Mesendoderm (in vitro differentiated cells): ENCODE results near the gene HSD17B8.
A peak's percentile ranks its signal among the peaks of the same experiment; 100 is the strongest.

ENCODE experiments used
- DNase-seq: peaks from one replicate; pipeline ENCODE4 v3.0.0; 2013
- H2AK5ac ChIP-seq: 2 replicates; pipeline ENCODE4 v1.6.1; 2013; ENCODE audit warnings: low read length, inconsistent platforms
- H2BK120ac ChIP-seq: 2 replicates; pipeline ENCODE4 v1.6.1; 2013; ENCODE audit warnings: low read depth, mild to moderate bottlenecking, low read length, moderate library complexity, mixed read lengths
- H2BK15ac ChIP-seq: replicated peaks from 2 replicates; pipeline ENCODE4 v1.6.1; 2013; ENCODE audit warnings: low read depth, mild to moderate bottlenecking, moderate library complexity
- H2BK5ac ChIP-seq: 2 replicates; pipeline ENCODE4 v1.6.1; 2013; ENCODE audit warnings: low read length, inconsistent platforms
- H3K18ac ChIP-seq: 2 replicates; pipeline ENCODE4 v1.6.1; 2013; ENCODE audit warnings: mild to moderate bottlenecking, low read length, mixed read lengths
- H3K23ac ChIP-seq: one replicate; pipeline ENCODE4 v1.6.1; 2013; ENCODE audit warnings: low read length
- H3K27ac ChIP-seq: 2 replicates; pipeline ENCODE4 v1.5.1; 2013; ENCODE audit warnings: low read depth, mild to moderate bottlenecking, inconsistent platforms, low read length, moderate library complexity
- H3K27me3 ChIP-seq: 2 replicates; pipeline ENCODE4 v1.6.1; 2013; ENCODE audit warnings: low read length, control low read depth, mild to moderate bottlenecking, inconsistent platforms; ENCODE audit not compliant: insufficient read depth, poor library complexity
- H3K36me3 ChIP-seq: 2 replicates; pipeline ENCODE4 v1.6.1; 2013; ENCODE audit warnings: low read length, inconsistent platforms; ENCODE audit not compliant: control insufficient read depth, insufficient read depth
- H3K4ac ChIP-seq: one replicate; pipeline ENCODE4 v1.6.1; 2013; ENCODE audit warnings: low read depth, mild to moderate bottlenecking, low read length, moderate library complexity
- H3K4me1 ChIP-seq: 2 replicates; pipeline ENCODE4 v1.6.1; 2013; ENCODE audit warnings: low read depth, low read length, inconsistent platforms; ENCODE audit not compliant: control insufficient read depth
- H3K4me2 ChIP-seq: 2 replicates; pipeline ENCODE4 v1.6.1; 2013; ENCODE audit warnings: low read length
- H3K4me3 ChIP-seq: 2 replicates; pipeline ENCODE4 v1.5.1; 2013; ENCODE audit warnings: mild to moderate bottlenecking, low read length
- H3K56ac ChIP-seq: one replicate; pipeline ENCODE4 v1.6.1; 2013; ENCODE audit warnings: low read length
- H3K79me1 ChIP-seq: 2 replicates; pipeline ENCODE4 v1.6.1; 2013; ENCODE audit warnings: low read length, inconsistent platforms
- H3K79me2 ChIP-seq: 2 replicates; pipeline ENCODE4 v1.6.1; 2013; ENCODE audit warnings: mild to moderate bottlenecking, low read length; ENCODE audit not compliant: control insufficient read depth, insufficient read depth
- H3K9ac ChIP-seq: 2 replicates; pipeline ENCODE4 v1.6.1; 2013; ENCODE audit warnings: low read length, inconsistent platforms
- H4K5ac ChIP-seq: one replicate; pipeline ENCODE4 v1.6.1; 2013; ENCODE audit warnings: low read length
- H4K8ac ChIP-seq: one replicate; pipeline ENCODE4 v1.6.1; 2013; ENCODE audit warnings: low read depth, mild to moderate bottlenecking, control low read depth, low read length, moderate library complexity
- WGBS: extraction: QIAGEN DNeasy Blood & Tissue Kit; methylation state at CpG from one replicate; pipeline ENCODE4 v1.1.7; 2013; ENCODE audit warnings: low lambda C conversion rate, missing lambda C conversion rate; ENCODE audit not compliant: insufficient coverage; ENCODE audit errors: extremely low coverage; 5-methylcytosine and 5-hydroxymethylcytosine counted together

Gene HSD17B8

DNA sequence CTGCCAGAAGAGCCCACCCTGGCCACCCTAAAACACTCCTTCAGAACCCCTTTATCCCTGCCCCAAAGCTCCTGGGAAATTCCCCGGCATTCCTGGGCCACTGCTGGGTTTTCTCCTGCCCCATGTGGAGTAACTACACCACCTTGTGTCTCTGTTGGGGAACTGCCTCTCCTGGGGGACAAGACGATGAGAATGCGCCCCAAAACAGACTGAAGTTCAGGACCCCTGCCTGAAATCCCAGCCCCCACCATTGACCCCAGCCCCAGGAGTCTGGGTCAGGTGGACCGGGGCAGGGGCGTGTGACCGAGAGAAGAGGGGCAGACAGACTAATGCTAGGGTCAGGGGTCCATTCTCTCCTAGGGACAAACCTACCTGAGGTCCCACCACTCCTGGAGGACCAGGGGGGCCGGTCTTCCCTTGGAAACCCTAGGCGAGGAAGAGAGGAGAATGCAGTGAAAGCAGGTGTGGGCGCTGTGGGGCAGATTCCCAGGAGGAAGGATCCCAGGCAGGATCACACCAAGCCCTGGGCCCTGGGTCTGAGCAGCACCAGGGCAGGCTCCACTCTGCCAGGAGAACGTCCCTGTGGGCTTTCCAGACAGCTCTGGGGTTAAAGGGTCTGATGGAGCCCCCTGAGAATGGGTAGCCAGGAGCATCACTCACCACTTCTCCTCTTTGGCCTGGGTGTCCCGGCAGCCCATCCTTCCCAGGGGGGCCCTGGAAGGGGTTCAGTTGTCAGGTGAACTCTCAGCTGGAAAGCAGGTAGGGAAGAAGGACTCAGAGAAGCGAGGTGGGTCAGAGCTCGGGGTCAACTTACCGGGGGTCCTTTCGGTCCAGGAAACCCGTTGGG is 31.5 kb upstream of the HSD17B8 start:
- no peak overlapping the region for H4K8ac ChIP-seq
- H2AK5ac ChIP-seq = no peak overlapping the region
- H3K23ac ChIP-seq = no peak overlapping the region
- H2BK5ac ChIP-seq = no peak overlapping the region
- no CpG with 5 or more reads among the region's 16 CpGs for WGBS
- no peak overlapping the region for H3K18ac ChIP-seq
- no peaks in the 10 kb centered on the region for H3K27me3 ChIP-seq
- no peak overlapping the region for H3K9ac ChIP-seq
- no peak overlapping the region for H2BK120ac ChIP-seq
- no peak overlapping the region for H3K4me3 ChIP-seq
- no peak overlapping the region for H3K27ac ChIP-seq
- H3K79me1 ChIP-seq = no peaks in the 10 kb centered on the region
- peak; percentile 21 for DNase-seq
- H3K79me2 ChIP-seq = no peaks in the 10 kb centered on the region
- H3K56ac ChIP-seq = no peak overlapping the region
- H4K5ac ChIP-seq = no peak overlapping the region
- no peaks in the 10 kb centered on the region for H3K36me3 ChIP-seq
- no peaks in the 10 kb centered on the region for H3K4me1 ChIP-seq
- no peak overlapping the region for H2BK15ac ChIP-seq
- no peak overlapping the region for H3K4me2 ChIP-seq
- no peak overlapping the region for H3K4ac ChIP-seq

DNA sequence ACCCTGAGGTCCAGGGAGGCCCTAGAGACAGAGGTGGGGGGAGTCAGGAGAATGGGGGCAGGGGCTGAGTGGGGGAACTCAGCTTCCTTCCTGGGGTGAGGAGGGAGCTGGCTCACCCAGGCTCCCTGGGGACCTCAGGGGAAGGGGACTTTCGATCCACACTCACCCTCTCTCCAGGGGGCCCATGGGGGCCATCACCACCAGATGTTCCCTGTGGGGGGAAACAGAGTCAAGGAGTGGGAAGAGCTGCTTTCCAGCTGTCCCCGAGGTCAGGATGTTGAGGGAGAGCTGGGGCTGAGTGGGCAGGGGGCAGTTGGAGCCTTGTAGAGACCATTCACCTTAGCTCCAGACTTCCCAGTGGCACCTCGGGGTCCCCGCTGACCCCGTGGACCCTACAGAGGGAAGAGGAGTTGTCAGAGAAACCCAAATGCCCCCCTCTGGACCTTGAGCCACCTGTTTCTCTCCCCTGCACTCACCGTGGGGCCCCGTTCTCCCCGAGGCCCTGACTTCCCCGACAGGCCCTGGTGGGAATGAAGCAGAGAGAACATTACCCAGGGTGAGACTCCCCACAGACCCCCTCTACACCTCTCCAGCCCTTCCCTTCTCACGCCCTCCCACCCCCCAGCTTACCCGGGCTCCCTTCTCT is 30.8 kb upstream of the HSD17B8 start:
- Histone ChIP-seq H4K8ac (no peak overlapping the region), H3K36me3 (no peaks in the 10 kb centered on the region), H3K9ac (no peak overlapping the region), H3K27me3 (no peaks in the 10 kb centered on the region), H3K4me3 (no peak overlapping the region), H3K4me1 (no peaks in the 10 kb centered on the region), H3K79me1 (no peaks in the 10 kb centered on the region), H3K4me2 (no peak overlapping the region), H3K79me2 (no peaks in the 10 kb centered on the region), H3K23ac (no peak overlapping the region), H2AK5ac (no peak overlapping the region), H2BK15ac (no peak overlapping the region), H2BK120ac (no peak overlapping the region), H3K18ac (no peak overlapping the region), H3K4ac (no peak overlapping the region), H4K5ac (no peak overlapping the region), H3K56ac (no peak overlapping the region), H3K27ac (no peak overlapping the region), H2BK5ac (no peak overlapping the region)
- no peak for DNase-seq
- no CpG with 5 or more reads among the region's 11 CpGs for WGBS

DNA sequence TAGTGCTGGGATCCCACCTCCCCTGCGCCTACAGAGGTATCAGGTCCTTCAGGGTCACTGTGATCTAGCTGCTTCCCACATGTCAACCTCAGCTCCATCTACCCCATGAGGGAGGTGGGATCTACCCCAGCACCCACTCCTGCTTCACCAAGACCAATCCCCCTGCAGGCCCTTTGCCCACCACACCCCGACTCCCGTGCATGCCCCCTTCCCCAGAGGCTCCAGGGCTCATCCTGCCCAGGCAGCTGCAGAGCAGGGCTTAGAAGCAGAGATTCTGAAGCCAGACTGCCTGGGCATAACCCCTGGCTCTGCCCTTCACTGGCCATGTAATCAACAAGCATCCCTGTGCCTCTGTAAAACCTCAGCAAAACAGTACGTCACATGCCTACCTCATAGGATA is 29.7 kb upstream of the HSD17B8 start:
- Histone ChIP-seq H3K4me3 (no peak overlapping the region), H2BK120ac (no peak overlapping the region), H3K79me2 (no peaks in the 10 kb centered on the region), H2BK5ac (no peak overlapping the region), H3K9ac (no peak overlapping the region), H3K36me3 (no peaks in the 10 kb centered on the region), H2BK15ac (no peak overlapping the region), H3K27me3 (no peaks in the 10 kb centered on the region), H3K27ac (no peak overlapping the region), H3K4me1 (no peaks in the 10 kb centered on the region), H3K56ac (no peak overlapping the region), H4K5ac (no peak overlapping the region), H2AK5ac (no peak overlapping the region), H3K18ac (no peak overlapping the region), H3K4ac (no peak overlapping the region), H3K4me2 (no peak overlapping the region), H3K79me1 (no peaks in the 10 kb centered on the region), H4K8ac (no peak overlapping the region), H3K23ac (no peak overlapping the region)
- WGBS = no CpG with 5 or more reads among the region's 4 CpGs
- DNase-seq = no peak

DNA sequence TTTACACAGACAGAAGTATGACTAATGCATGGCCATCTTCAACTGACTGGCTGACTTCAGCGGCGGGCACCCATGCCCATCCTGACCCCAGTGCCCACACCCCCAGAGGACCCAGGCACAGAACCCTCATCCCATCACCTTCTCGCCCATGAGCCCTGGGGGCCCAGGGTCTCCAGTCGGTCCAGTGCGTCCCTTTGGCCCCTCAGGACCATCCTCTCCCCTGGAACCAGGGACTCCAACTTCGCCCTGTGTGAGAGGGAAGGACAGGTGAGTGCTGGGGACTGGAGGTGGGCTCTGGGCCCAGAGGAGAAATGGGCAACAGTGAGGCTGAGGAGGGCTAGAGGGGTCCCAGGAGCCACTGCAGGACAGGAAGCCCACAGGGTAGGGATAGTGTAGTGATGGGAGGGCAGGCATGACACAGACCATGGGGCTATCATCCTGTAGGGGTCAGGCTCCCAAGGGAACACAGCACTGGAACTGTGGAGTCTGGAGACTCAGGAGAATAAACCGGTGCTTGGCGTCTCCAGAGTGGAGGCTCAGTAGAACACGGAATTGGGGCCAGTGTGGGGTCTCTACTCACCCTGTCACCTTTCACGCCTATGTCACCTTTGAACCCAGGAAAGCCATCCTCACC is 28.9 kb upstream of the HSD17B8 start:
- H3K79me1 ChIP-seq = no peaks in the 10 kb centered on the region
- no peak overlapping the region for H2BK15ac ChIP-seq
- H2BK5ac ChIP-seq = no peak overlapping the region
- H3K56ac ChIP-seq = no peak overlapping the region
- no peak overlapping the region for H2BK120ac ChIP-seq
- no peak overlapping the region for H2AK5ac ChIP-seq
- H3K23ac ChIP-seq = no peak overlapping the region
- no peak overlapping the region for H3K18ac ChIP-seq
- no peak overlapping the region for H4K5ac ChIP-seq
- H3K27ac ChIP-seq = no peak overlapping the region
- H3K27me3 ChIP-seq = no peaks in the 10 kb centered on the region
- H3K4ac ChIP-seq = no peak overlapping the region
- H4K8ac ChIP-seq = no peak overlapping the region
- H3K9ac ChIP-seq = no peak overlapping the region
- H3K4me3 ChIP-seq = no peak overlapping the region
- no peaks in the 10 kb centered on the region for H3K36me3 ChIP-seq
- H3K79me2 ChIP-seq = no peaks in the 10 kb centered on the region
- H3K4me2 ChIP-seq = no peak overlapping the region
- DNase-seq = no peak
- no CpG with 5 or more reads among the region's 10 CpGs for WGBS
- no peaks in the 10 kb centered on the region for H3K4me1 ChIP-seq

DNA sequence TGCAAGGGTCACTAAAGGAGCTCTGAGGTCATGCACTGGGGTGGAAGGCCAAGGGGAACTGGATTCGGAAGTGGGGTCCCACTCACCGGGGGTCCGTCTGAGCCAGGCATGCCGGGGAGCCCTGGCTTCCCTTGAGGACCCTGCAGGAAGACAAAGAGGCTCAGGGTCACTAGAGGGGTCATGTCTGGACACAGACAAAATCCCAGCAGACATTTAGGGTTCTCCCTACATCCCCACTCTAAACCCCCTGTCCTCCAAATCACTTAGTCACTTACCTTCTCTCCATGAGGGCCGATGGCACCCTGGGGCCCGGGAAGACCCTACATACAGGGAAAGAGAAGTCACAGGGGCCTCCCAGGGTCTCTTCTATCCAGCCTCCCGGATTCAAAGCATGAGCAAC is 27.5 kb upstream of the HSD17B8 start:
- no peak overlapping the region for H2BK120ac ChIP-seq
- H3K23ac ChIP-seq = no peak overlapping the region
- H3K36me3 ChIP-seq = no peaks in the 10 kb centered on the region
- no peak overlapping the region for H2BK15ac ChIP-seq
- no peak overlapping the region for H3K18ac ChIP-seq
- DNase-seq = no peak
- no peak overlapping the region for H2AK5ac ChIP-seq
- H3K56ac ChIP-seq = no peak overlapping the region
- H4K5ac ChIP-seq = no peak overlapping the region
- no peak overlapping the region for H3K4ac ChIP-seq
- H3K4me1 ChIP-seq = no peaks in the 10 kb centered on the region
- no peak overlapping the region for H3K27ac ChIP-seq
- H3K9ac ChIP-seq = no peak overlapping the region
- H3K4me3 ChIP-seq = no peak overlapping the region
- H3K79me1 ChIP-seq = no peaks in the 10 kb centered on the region
- no peak overlapping the region for H3K4me2 ChIP-seq
- no peaks in the 10 kb centered on the region for H3K79me2 ChIP-seq
- no peaks in the 10 kb centered on the region for H3K27me3 ChIP-seq
- WGBS = no CpG with 5 or more reads among the region's 7 CpGs
- no peak overlapping the region for H2BK5ac ChIP-seq
- no peak overlapping the region for H4K8ac ChIP-seq
